GM23248 (cell line): ENCODE results near the gene MNX1. TPM values are rescaled to one million over a fixed set of nuclear protein-coding genes. Genes with fewer than 3 reads are reported as not detected.

ENCODE experiments used
- DNase-seq: peaks from one replicate; pipeline ENCODE4 v3.0.0-alpha.2; 2015
- H2AFZ ChIP-seq: fragments of 200-600 bp; sonication (generic); 2 replicates; pipeline ENCODE4 v1.6.1; 2016; ENCODE audit warnings: antibody characterized with exemption
- H3F3A ChIP-seq: fragments of 200-600 bp; sonication (generic); 2 replicates; pipeline ENCODE4 v1.6.1; 2016; ENCODE audit warnings: mild to moderate bottlenecking, antibody characterized with exemption, mixed run types; ENCODE audit not compliant: insufficient read depth
- H3K27ac ChIP-seq: fragments of 200-600 bp; sonication (generic); 2 replicates; pipeline ENCODE4 v1.5.1; 2016; ENCODE audit warnings: mild to moderate bottlenecking
- H3K27me3 ChIP-seq: fragments of 200-600 bp; sonication (generic); replicated peaks from 2 replicates; pipeline ENCODE4 v1.6.1; 2016; ENCODE audit warnings: mild to moderate bottlenecking; ENCODE audit not compliant: insufficient read depth
- H3K36me3 ChIP-seq: fragments of 200-600 bp; sonication (generic); 2 replicates; pipeline ENCODE4 v1.6.1; 2016; ENCODE audit warnings: low read depth, mild to moderate bottlenecking
- H3K4me1 ChIP-seq: fragments of 200-600 bp; sonication (generic); 2 replicates; pipeline ENCODE4 v1.6.1; 2016; ENCODE audit warnings: mild to moderate bottlenecking; ENCODE audit not compliant: insufficient read depth
- H3K4me2 ChIP-seq: fragments of 200-600 bp; sonication (generic); one replicate; pipeline ENCODE4 v1.6.1; 2016; ENCODE audit warnings: mild to moderate bottlenecking; ENCODE audit not compliant: unreplicated experiment
- H3K4me3 ChIP-seq: fragments of 200-600 bp; sonication (generic); 2 replicates; pipeline ENCODE4 v1.5.1; 2016; ENCODE audit warnings: mild to moderate bottlenecking
- H3K79me2 ChIP-seq: fragments of 200-600 bp; sonication (generic); 2 replicates; pipeline ENCODE4 v1.6.1; 2016; ENCODE audit warnings: mild to moderate bottlenecking; ENCODE audit not compliant: insufficient read depth
- H3K9ac ChIP-seq: fragments of 200-600 bp; sonication (generic); 2 replicates; pipeline ENCODE4 v1.6.1; 2016; ENCODE audit warnings: mild to moderate bottlenecking
- H3K9me2 ChIP-seq: fragments of 200-600 bp; sonication (generic); 2 replicates; pipeline ENCODE4 v1.6.1; 2016; ENCODE audit warnings: mixed run types, mild to moderate bottlenecking, moderate library complexity; ENCODE audit not compliant: insufficient read depth
- H3K9me3 ChIP-seq: fragments of 200-600 bp; sonication (generic); one replicate; pipeline ENCODE4 v1.6.1; 2017; ENCODE audit warnings: low read depth
- H4K20me1 ChIP-seq: fragments of 200-600 bp; sonication (generic); 2 replicates; pipeline ENCODE4 v1.6.0; 2016; ENCODE audit not compliant: insufficient read depth
- EZH2 ChIP-seq: fragments of 200-600 bp; sonication (generic); IDR thresholded peaks from 2 replicates; pipeline ENCODE4 v1.6.1; 2018; ENCODE audit warnings: antibody characterized with exemption, mild to moderate bottlenecking; ENCODE audit not compliant: insufficient read depth, poor library complexity, severe bottlenecking
- EZH2phosphoT487 ChIP-seq: fragments of 200-600 bp; sonication (generic); IDR thresholded peaks from 2 replicates; pipeline ENCODE4 v1.6.1; 2018; ENCODE audit warnings: antibody characterized with exemption, moderate library complexity, mild to moderate bottlenecking, low read depth; ENCODE audit not compliant: insufficient read depth
- WGBS, 2 experiments: methylation state at CpG; one replicate each; pipeline ENCODE4 v1.1.6; 2015 to 2017; ENCODE audit warnings: low lambda C conversion rate in 2 of 2, low coverage in 1 of 2; ENCODE audit errors: missing lambda C conversion rate in 2 of 2; 5-methylcytosine and 5-hydroxymethylcytosine counted together
- in situ Hi-C: fragments of 300-500 bp; cut with MboI; formaldehyde crosslinking; loops from 2 replicates; pipeline ENCODE4 v1.15.0; 2020
- polyA plus RNA-seq: library from polyadenylated mRNA; unstranded; fragments of >200 nt; fragmentation: Nextera tagmentation; extraction: Ambion mirVana; gene quantifications from 2 replicates; pipeline ENCODE4 v1.2.1, GENCODE V29; 2016
- total RNA-seq: library from RNA; depleted of rRNA; stranded (reverse); fragments of >200 nt; shearing (Covaris generic); gene quantifications from 2 replicates; pipeline ENCODE4 v1.2.3, GENCODE V29; 2014

The MNX1 gene
- total and polyA plus RNA-seq, 2 experiments from 2014 or later = not detected

DNA sequence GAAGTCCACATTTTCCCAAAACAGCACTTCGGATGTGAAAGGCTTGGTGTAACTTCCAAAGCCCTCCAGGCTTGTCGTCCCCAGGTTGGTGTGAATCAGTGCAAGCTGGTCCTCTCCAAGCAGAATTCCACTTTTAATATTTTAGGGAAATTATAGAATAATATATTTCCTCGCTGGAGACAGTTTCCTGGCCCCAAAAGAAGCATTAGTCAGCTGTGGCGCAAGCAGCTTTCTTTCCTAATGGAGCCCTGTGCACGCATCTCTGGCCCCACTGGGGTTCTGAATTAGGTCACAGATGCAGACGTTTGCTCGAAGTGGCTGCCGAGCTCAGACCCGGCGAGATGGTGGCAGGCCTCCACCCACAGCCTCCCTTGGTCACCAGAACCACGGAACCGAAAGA, 33.3 kb upstream of the MNX1 start:
- Histone ChIP-seq H3K9ac (peak overlapping the region; percentile 65), H2AFZ (peak overlapping the region; percentile 66), H3K4me1 (peaks cover 20% of the 10 kb centered on the region), H3F3A (peaks cover 18% of the 10 kb centered on the region; the same call in 1 of the 2 replicates), H3K9me3 (no peaks in the 10 kb centered on the region), H3K27me3 (peaks cover 11% of the 10 kb centered on the region; the same call in 1 of the 2 replicates), H3K36me3 (no peaks in the 10 kb centered on the region), H3K79me2 (no peaks in the 10 kb centered on the region), H3K9me2 (no peaks in the 10 kb centered on the region), H3K27ac (peak overlapping the region; percentile 76), H3K4me3 (peak overlapping the region; percentile 35; the same call in 1 of the 2 replicates), H4K20me1 (no peaks in the 10 kb centered on the region), H3K4me2 (peak overlapping the region; percentile 49)
- in situ Hi-C loops = no loop called here
- TF ChIP-seq EZH2 = no peak
- peak; percentile 95 for DNase-seq
- 2 to 4% methylated on average over 12 of the region's 12 CpGs for WGBS, 2 experiments

GRCh38 chr7:157041514-157042277, 31.2 kb upstream of the MNX1 start:
- Histone ChIP-seq H3K4me3 (no peak overlapping the region), H3K4me1 (peaks cover 20% of the 10 kb centered on the region), H2AFZ (no peak overlapping the region), H3K27ac (no peak overlapping the region), H4K20me1 (no peaks in the 10 kb centered on the region), H3K9me3 (no peaks in the 10 kb centered on the region), H3K36me3 (no peaks in the 10 kb centered on the region), H3K9ac (no peak overlapping the region), H3K27me3 (peaks cover 11% of the 10 kb centered on the region), H3F3A (peaks cover 18% of the 10 kb centered on the region; the same call in 1 of the 2 replicates), H3K4me2 (no peak overlapping the region), H3K9me2 (no peaks in the 10 kb centered on the region), H3K79me2 (no peaks in the 10 kb centered on the region)
- DNase-seq = no peak
- in situ Hi-C loops = no loop called here
- 65 to 74% methylated on average over 20 of the region's 20 CpGs for WGBS, 2 experiments
- TF ChIP-seq EZH2 (no peak), EZH2phosphoT487 (no peak)

- H3K4me3 ChIP-seq = no peak overlapping the region
- no peak overlapping the region for H2AFZ ChIP-seq
- H3K9me2 ChIP-seq = no peaks in the 10 kb centered on the region
- no peak overlapping the region for H3K27ac ChIP-seq
- H3K4me2 ChIP-seq = no peak overlapping the region
- in situ Hi-C loops = no loop called here
- H3K9ac ChIP-seq = no peak overlapping the region
- H4K20me1 ChIP-seq = no peaks in the 10 kb centered on the region
- no peaks in the 10 kb centered on the region for H3K79me2 ChIP-seq
- peaks cover 15% of the 10 kb centered on the region for H3K4me1 ChIP-seq
- H3K27me3 ChIP-seq = peaks cover 11% of the 10 kb centered on the region
- H3F3A ChIP-seq = peaks cover 18% of the 10 kb centered on the region; the same call in 1 of the 2 replicates
- 40 to 45% methylated on average over 13 of the region's 13 CpGs for WGBS, 2 experiments
- H3K9me3 ChIP-seq = no peaks in the 10 kb centered on the region
- no peaks in the 10 kb centered on the region for H3K36me3 ChIP-seq
- TF ChIP-seq EZH2phosphoT487 = no peak
- no peak for TF ChIP-seq EZH2
- DNase-seq = peak; percentile 42
Observed at GRCh38 chr7:157041004-157041403, 30.5 kb upstream of the MNX1 start.

DNA sequence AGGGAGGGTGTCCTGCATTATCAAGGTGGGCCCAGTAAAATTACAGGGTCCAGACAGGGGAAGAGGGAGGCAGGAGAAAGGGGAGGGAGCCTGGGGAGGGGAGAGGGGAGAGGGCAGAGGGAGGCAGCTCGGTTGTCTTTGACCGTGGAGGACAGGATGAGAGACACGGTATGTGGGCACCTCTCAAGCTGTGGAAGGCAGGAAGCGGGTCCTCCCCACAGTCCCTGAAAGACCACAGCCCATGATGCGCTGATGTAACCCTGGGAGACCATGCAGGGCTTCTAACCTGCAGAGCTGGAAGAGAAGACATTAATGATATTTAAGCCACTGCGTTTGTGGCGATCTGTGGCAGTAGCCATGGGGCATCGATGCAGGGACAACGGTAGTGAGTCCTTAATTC, 27.2 kb upstream of the MNX1 start:
- H3K9me2 ChIP-seq = no peaks in the 10 kb centered on the region
- H3K9ac ChIP-seq = no peak overlapping the region
- H3K27me3 ChIP-seq = peaks cover 15% of the 10 kb centered on the region
- H3K4me3 ChIP-seq = no peak overlapping the region
- no peak for DNase-seq
- in situ Hi-C loops = no loop called here
- no peaks in the 10 kb centered on the region for H3F3A ChIP-seq
- H4K20me1 ChIP-seq = no peaks in the 10 kb centered on the region
- no peaks in the 10 kb centered on the region for H3K36me3 ChIP-seq
- no peak overlapping the region for H2AFZ ChIP-seq
- no peaks in the 10 kb centered on the region for H3K4me1 ChIP-seq
- H3K27ac ChIP-seq = no peak overlapping the region
- no peak overlapping the region for H3K4me2 ChIP-seq
- no peaks in the 10 kb centered on the region for H3K79me2 ChIP-seq
- WGBS, 2 experiments = 56 to 67% methylated on average over 6 to 9 of the region's 9 CpGs
- H3K9me3 ChIP-seq = no peaks in the 10 kb centered on the region
- TF ChIP-seq EZH2phosphoT487 = no peak
